ENCODE results near the gene SEZ6L. TPM values are rescaled to one million over a fixed set of nuclear protein-coding genes. Genes with fewer than 3 reads are reported as not detected.

Gene SEZ6L
- total RNA-seq, 1 experiment from 2014 or later: 0.13 TPM

- no peak overlapping the region for H2AFZ ChIP-seq (ENCODE audit: low read length)
- no peak overlapping the region for H4K8ac ChIP-seq (replicated peaks; ENCODE audit: insufficient read length, low read depth, low read length)
Observed at GRCh38 chr22:26429458-26430286, 260.4 kb downstream of the SEZ6L start.

More at GRCh38 chr22:26429458-26430286, 260.4 kb downstream of the SEZ6L start:
- no CpG with 5 or more reads among the region's 50 CpGs for WGBS (ENCODE audit: extremely low coverage, insufficient read length, low lambda C conversion rate)
- H3K56ac ChIP-seq (ENCODE audit: insufficient read length, low read depth, low read length): no peak overlapping the region
- no peak overlapping the region for H2AK5ac ChIP-seq (ENCODE audit: insufficient read length, low read length)
- H2BK120ac ChIP-seq (ENCODE audit: low read depth, low read length, poor library complexity, severe bottlenecking): no peak overlapping the region
- no peaks in the 10 kb centered on the region for H3K9me3 ChIP-seq (ENCODE audit: control insufficient read depth, low read depth, low read length)
- Mint-ChIP-seq H3K27ac (peak overlapping the region in 1 of 3 experiments; percentile 46; a peak in 1 of 7 replicates), H3K36me3 (ENCODE audit: insufficient read depth in 1 of 3, low read depth in 3 of 3) (peaks cover 3 to 10% (median 10%) of the 10 kb centered on the region in 3 experiments; a peak in 6 of 7 replicates), H3K27me3 (ENCODE audit: low read depth) (peaks cover 38% of the 10 kb centered on the region), H3K9me3 (peaks cover 0 to 3% of the 10 kb centered on the region in 2 experiments; a peak in 3 of 5 replicates), H3K4me1 (peaks cover 19 to 29% of the 10 kb centered on the region in 2 experiments), H3K4me3 (peak overlapping the region; percentile 74 to 90)
- H2BK20ac ChIP-seq (ENCODE audit: low read depth, low read length, poor library complexity, severe bottlenecking): no peak overlapping the region
- H3K9ac ChIP-seq (ENCODE audit: extremely low read depth, insufficient read length, low read length): peak overlapping the region; percentile 32
- H4K91ac ChIP-seq (ENCODE audit: insufficient read length, low read depth, low read length): no peak overlapping the region
- H3K14ac ChIP-seq (ENCODE audit: insufficient read depth, low read length): peak overlapping the region; percentile 11; the same call in 1 of the 2 replicates
- TF ChIP-seq, protein P1, sequence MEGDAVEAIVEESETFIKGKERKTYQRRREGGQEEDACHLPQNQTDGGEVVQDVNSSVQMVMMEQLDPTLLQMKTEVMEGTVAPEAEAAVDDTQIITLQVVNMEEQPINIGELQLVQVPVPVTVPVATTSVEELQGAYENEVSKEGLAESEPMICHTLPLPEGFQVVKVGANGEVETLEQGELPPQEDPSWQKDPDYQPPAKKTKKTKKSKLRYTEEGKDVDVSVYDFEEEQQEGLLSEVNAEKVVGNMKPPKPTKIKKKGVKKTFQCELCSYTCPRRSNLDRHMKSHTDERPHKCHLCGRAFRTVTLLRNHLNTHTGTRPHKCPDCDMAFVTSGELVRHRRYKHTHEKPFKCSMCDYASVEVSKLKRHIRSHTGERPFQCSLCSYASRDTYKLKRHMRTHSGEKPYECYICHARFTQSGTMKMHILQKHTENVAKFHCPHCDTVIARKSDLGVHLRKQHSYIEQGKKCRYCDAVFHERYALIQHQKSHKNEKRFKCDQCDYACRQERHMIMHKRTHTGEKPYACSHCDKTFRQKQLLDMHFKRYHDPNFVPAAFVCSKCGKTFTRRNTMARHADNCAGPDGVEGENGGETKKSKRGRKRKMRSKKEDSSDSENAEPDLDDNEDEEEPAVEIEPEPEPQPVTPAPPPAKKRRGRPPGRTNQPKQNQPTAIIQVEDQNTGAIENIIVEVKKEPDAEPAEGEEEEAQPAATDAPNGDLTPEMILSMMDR (conservative IDR thresholded peaks at IDR 0.05): no peak; the same call in 2 of the 3 replicates
- H3K4me2 ChIP-seq (ENCODE audit: insufficient read depth, insufficient read length, low read length): peak overlapping the region; percentile 74
- no peak overlapping the region for H3K4ac ChIP-seq (ENCODE audit: low read depth, low read length)
- H3K27me3 ChIP-seq (ENCODE audit: insufficient read depth, low read length): no peaks in the 10 kb centered on the region
- H3K18ac ChIP-seq (ENCODE audit: insufficient read length, low read depth, low read length): no peak overlapping the region
- no peaks in the 10 kb centered on the region for H4K20me1 ChIP-seq (ENCODE audit: control insufficient read depth, insufficient read depth, insufficient read length)
- no peaks in the 10 kb centered on the region; the same call in 1 of the 2 replicates for H3K79me2 ChIP-seq (ENCODE audit: insufficient read depth, low read length)
- H3K23ac ChIP-seq (ENCODE audit: insufficient read length, low read depth, low read length): no peak overlapping the region
- no peak overlapping the region for H2BK5ac ChIP-seq (ENCODE audit: insufficient read length, low read length)
- H3K79me1 ChIP-seq (ENCODE audit: insufficient read depth, low read depth, low read length, poor library complexity, severe bottlenecking): no peaks in the 10 kb centered on the region
- peaks cover 11% of the 10 kb centered on the region for H3K23me2 ChIP-seq (ENCODE audit: insufficient read length, low read depth, low read length, poor library complexity, severe bottlenecking)
- no peaks in the 10 kb centered on the region; the same call in 1 of the 2 replicates for H3K4me1 ChIP-seq (ENCODE audit: insufficient read depth, low read length)
- no peak overlapping the region for H2BK12ac ChIP-seq (ENCODE audit: insufficient read length, low read depth, low read length)
- no peak overlapping the region for H3T11ph ChIP-seq (ENCODE audit: low read length)
- H2BK15ac ChIP-seq (ENCODE audit: low read depth, low read length): no peak overlapping the region
- DNase-seq: no peak
- H4K5ac ChIP-seq (ENCODE audit: insufficient read length, low read depth, low read length): no peak overlapping the region
- H3K27ac ChIP-seq (ENCODE audit: insufficient read length, low read depth, low read length): no peak overlapping the region
